Muscle layer of duodenum (tissue), 2 donors: ENCODE data around the gene MEIKIN.

Experiments
- H3K27ac ChIP-seq: one replicate; pipeline ENCODE4 v1.7.0; 2013; ENCODE audit warnings: mild to moderate bottlenecking, low read length
- H3K27me3 ChIP-seq: one replicate; pipeline ENCODE4 v1.7.0; 2013; ENCODE audit warnings: low read depth, mild to moderate bottlenecking, control low read depth, low read length
- H3K36me3 ChIP-seq, 2 donors: one replicate each; pipeline ENCODE4 v1.7.0; 2013; ENCODE audit warnings: low read length in 2 of 2, control low read depth in 1 of 2, mild to moderate bottlenecking in 1 of 2; ENCODE audit not compliant: insufficient read depth in 2 of 2, control insufficient read depth in 1 of 2
- H3K4me1 ChIP-seq, 2 donors: one replicate each; pipeline ENCODE4 v1.7.0; 2013; ENCODE audit warnings: low read length in 2 of 2, mild to moderate bottlenecking in 2 of 2, control low read depth in 1 of 2, moderate library complexity in 1 of 2; ENCODE audit not compliant: insufficient read depth in 2 of 2, control insufficient read depth in 1 of 2
- H3K4me3 ChIP-seq, 2 donors: one replicate each; pipeline ENCODE4 v1.7.0; 2013; ENCODE audit warnings: low read length in 2 of 2, low read depth in 1 of 2, mild to moderate bottlenecking in 1 of 2
- H3K9me3 ChIP-seq, 2 donors: one replicate each; pipeline ENCODE4 v1.7.0; 2013; ENCODE audit warnings: low read length in 2 of 2, control low read depth in 1 of 2, mild to moderate bottlenecking in 1 of 2; ENCODE audit not compliant: control insufficient read depth in 1 of 2
- donor health status: healthy.

MEIKIN gene

DNA sequence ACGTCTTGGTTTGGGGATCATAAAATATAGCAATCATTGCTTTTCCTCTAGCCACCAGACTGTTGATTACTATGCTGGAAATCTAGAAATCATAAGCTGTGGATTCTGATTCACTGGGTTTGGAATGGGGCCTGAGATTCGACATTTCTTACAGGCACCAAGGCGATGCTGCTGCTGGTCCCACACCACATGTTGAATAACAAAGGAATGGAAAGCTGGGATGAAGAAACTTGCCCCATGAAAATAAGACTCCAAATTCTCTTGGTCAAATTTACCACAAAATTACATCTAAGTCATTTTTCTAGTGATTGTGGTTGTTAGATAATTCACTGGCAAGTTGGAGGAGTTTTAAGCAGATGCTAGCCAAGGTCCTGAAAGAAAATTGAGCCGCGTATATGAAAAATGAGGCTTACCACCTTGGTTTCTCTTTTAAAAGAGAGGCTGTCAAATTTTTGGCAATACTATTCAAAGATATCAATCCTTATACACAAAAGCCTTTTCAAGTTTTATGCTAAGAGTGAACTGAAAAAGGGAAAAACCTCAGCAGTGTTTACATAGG is 23.0 kb upstream of the MEIKIN start:
- Histone ChIP-seq H3K9me3 (no peaks in the 10 kb centered on the region), H3K4me1 (no peaks in the 10 kb centered on the region), H3K27me3 (no peaks in the 10 kb centered on the region), H3K36me3 (no peaks in the 10 kb centered on the region), H3K4me3 (no peak overlapping the region), H3K27ac (no peak overlapping the region)

DNA sequence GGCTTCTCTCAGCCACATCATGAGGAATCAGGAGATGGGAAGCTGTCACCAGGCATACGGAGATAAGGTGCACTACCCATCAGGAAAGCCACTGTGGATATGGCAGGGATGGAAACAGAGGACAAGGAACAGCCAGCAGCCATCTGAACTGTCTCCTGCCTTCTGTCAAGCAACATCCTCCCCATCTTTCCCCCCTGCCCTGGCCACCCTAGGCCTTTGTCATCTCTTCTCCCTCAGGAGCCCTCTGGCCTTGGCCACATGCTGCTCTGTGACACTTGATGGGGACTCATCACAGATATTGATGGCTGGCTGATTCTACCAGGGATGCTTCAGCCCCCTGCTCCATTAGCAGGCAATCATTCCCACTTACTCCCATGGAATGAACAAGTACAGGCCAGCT is 21.1 kb upstream of the MEIKIN start:
- Histone ChIP-seq H3K27ac (no peak overlapping the region), H3K4me1 (no peaks in the 10 kb centered on the region), H3K4me3 (no peak overlapping the region), H3K9me3 (no peaks in the 10 kb centered on the region), H3K36me3 (no peaks in the 10 kb centered on the region), H3K27me3 (no peaks in the 10 kb centered on the region)

DNA sequence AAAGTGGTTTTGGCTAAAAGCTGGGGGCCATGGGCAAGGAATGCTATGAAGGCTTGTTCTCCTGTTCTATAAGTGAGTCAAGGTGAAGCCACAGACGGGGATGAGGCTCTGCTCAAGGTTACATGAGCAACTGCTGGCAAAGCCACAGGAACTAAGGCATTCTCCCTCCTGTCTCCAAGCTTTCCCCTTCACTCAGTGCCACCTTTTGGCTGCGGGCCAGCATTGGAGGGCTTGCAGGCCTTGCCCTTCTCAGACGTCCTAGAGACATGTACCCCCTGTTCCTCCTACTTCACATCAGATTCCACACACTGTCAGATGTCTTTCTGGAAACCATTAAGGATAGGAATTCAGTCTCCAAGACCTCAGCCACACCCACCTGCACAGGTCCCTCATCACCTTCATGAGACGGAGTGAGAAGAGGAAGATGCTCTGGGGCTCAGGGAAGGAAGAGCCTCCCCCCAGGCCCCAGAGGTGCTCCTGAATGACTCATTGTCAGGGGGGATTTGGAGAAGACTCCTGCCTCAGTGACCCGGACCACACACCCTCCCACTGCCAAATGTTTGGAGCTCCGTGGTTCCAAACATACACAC is 20.5 kb upstream of the MEIKIN start:
- no peak overlapping the region for H3K27ac ChIP-seq
- H3K36me3 ChIP-seq, result no peaks in the 10 kb centered on the region
- H3K4me1 ChIP-seq, result no peaks in the 10 kb centered on the region
- H3K4me3 ChIP-seq, result no peak overlapping the region
- no peaks in the 10 kb centered on the region for H3K9me3 ChIP-seq
- no peaks in the 10 kb centered on the region for H3K27me3 ChIP-seq

DNA sequence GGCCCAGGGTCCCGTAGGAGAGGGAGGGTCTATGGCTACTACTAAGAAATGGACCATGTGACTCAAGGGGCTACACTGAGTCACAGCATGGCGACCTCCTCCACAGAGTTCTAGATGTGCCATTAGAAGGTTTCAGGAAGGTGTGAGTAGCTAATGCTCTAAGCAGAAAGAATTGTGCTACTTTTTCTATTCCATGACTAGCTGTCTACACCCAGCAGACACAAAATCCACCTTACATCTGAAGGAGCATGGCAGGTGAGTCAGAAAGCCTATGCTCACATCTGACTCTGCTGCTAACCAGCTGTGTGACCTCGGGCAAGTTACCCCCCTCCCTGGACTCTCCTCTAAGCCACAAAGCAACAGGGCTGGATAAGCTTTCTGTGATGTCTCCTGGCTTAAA is 14.4 kb upstream of the MEIKIN start:
- Histone ChIP-seq H3K9me3 (no peaks in the 10 kb centered on the region), H3K36me3 (no peaks in the 10 kb centered on the region)

GRCh38 chr5:131959136-131959535 is 13.7 kb upstream of the MEIKIN start:
- Histone ChIP-seq H3K27me3 (no peaks in the 10 kb centered on the region), H3K27ac (no peak overlapping the region), H3K9me3 (no peaks in the 10 kb centered on the region), H3K36me3 (no peaks in the 10 kb centered on the region), H3K4me3 (no peak overlapping the region), H3K4me1 (no peaks in the 10 kb centered on the region)

More for the DNA sequence above, 14.4 kb upstream of the MEIKIN start:
- Histone ChIP-seq H3K4me1 (no peaks in the 10 kb centered on the region), H3K27ac (no peak overlapping the region), H3K27me3 (no peaks in the 10 kb centered on the region), H3K4me3 (no peak overlapping the region)

DNA sequence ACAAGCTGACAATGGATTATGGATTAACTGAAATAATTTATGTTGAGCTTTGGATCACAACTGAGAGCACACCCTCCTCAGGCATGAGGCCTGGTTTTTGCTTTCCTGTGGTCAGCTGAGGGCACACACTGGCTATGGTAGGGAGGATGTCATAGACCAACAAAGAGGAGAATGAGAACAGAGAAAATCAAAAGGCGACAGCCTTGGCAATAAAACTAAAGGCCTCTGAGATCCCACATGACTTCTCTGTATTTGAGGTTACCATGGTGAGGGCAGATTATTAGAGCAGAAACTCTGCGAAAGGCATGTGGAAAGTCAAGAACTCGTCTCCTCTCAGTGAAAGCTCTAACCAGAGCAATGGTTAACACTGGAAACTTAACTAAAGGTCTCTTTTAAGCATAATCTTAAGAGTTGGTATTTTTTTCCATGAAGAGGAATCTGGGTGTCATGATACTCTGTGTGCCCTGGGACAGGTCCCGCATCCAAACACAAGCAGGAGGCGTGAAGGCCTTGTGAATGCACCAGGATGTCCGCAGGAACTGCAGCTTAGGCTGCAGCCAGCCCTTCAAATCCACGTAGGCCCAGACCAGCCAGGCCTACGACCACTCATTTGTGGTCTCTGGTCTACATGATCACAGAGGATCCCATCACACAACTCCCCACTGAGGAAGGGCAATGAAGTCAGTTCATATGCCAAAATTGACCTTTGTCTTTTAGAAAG is 12.4 kb upstream of the MEIKIN start:
- Histone ChIP-seq H3K36me3 (no peaks in the 10 kb centered on the region), H3K27ac (no peak overlapping the region), H3K4me1 (no peaks in the 10 kb centered on the region), H3K27me3 (no peaks in the 10 kb centered on the region), H3K9me3 (no peaks in the 10 kb centered on the region), H3K4me3 (no peak overlapping the region)

GRCh38 chr5:131953969-131954368 is 8.5 kb upstream of the MEIKIN start:
- Histone ChIP-seq H3K27ac (no peak overlapping the region), H3K9me3 (no peaks in the 10 kb centered on the region)

GRCh38 chr5:131952301-131952857 is 6.9 kb upstream of the MEIKIN start:
- Histone ChIP-seq H3K9me3 (no peaks in the 10 kb centered on the region), H3K27ac (no peak overlapping the region), H3K4me1 (no peaks in the 10 kb centered on the region), H3K27me3 (no peaks in the 10 kb centered on the region), H3K36me3 (no peaks in the 10 kb centered on the region), H3K4me3 (no peak overlapping the region)

More at GRCh38 chr5:131953969-131954368, 8.5 kb upstream of the MEIKIN start:
- H3K36me3 ChIP-seq, result no peaks in the 10 kb centered on the region
- H3K4me3 ChIP-seq, result no peak overlapping the region
- H3K4me1 ChIP-seq, result no peaks in the 10 kb centered on the region
- H3K27me3 ChIP-seq, result no peaks in the 10 kb centered on the region

DNA sequence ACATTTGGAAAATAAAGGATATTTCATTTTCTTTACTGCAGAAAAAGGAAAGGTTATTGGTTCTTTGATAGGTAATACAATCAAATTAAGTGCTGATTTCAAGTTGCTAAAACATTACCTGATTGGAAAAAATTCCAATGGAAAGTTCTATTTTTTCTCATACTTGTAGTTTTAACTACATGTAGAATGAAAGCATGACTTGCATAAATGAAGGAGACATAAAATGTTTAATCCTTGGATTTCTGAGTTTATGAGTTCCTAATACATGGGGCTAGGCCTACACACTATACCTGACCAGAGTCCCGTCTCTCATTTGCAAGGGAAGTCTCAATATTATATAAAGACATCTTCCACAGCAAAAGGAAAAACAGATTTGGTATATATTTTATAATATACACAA is 5.2 kb upstream of the MEIKIN start:
- Histone ChIP-seq H3K4me1 (no peaks in the 10 kb centered on the region), H3K4me3 (no peak overlapping the region), H3K27ac (no peak overlapping the region), H3K9me3 (no peaks in the 10 kb centered on the region), H3K36me3 (no peaks in the 10 kb centered on the region), H3K27me3 (no peaks in the 10 kb centered on the region)

DNA sequence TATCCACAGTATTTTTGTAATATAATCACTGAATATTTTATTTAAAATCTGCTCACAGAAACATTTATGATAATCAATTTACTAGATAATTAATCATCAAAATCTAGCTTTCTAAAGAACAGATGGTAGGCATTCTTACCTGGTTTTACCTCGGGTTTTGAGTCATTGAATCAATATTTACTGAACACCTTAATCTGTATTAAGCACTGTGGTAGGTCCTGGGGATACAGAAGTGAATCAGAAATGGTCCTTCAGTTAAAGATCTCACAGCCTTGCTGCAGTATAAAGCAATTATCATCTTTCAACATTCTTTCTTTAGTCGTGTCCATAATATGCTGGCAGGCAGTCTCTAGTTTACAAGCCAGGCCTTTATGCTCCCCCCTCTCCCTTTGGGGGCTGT is 2.0 kb upstream of the MEIKIN start:
- Histone ChIP-seq H3K9me3 (no peaks in the 10 kb centered on the region), H3K4me1 (no peaks in the 10 kb centered on the region), H3K36me3 (no peaks in the 10 kb centered on the region)

DNA sequence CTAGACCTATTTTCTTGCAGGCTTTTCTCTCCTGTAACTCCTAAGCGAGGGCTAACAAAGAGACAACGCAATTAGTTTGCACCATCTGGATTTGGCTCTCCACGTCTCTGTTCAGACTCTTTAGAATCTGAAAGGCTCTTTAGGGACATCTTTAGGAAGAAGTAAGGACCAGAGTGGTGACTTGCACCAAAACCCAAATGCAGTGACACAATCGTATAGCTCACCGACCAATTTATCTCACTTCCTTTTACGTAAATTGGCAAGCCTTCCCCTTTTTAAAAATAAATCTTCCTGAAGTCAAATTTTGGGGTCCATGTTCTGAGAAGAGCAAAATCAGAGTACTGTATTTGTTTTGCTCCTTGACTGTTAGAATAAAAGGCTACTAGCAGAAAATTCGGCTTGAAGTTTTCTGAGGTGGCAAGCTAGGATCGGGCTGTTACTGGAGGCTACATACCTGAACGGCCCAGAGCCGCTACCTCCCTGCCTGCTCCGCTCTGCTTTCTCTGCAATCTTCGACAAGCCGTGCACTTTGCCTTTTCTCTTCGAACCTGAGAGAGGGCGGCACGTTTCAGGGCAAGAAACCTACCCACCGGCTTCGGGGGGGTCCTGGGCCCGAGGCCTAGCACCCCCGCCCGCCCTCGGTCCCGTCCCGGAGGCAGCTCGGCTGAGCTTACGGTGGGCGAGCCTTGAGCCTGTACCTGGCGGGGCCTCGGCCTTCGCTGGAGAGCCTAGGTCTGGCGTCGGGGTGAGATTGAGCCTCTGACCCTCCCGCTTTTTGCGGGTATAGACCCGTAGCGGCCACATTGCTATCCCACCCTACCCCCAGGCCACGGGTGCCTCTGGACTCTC is 537 bp downstream of the MEIKIN start:
- H3K4me3 ChIP-seq, result no peak overlapping the region

More for the DNA sequence above, 2.0 kb upstream of the MEIKIN start:
- Histone ChIP-seq H3K27ac (no peak overlapping the region), H3K27me3 (no peaks in the 10 kb centered on the region), H3K4me3 (no peak overlapping the region)

More for the DNA sequence above, 537 bp downstream of the MEIKIN start:
- Histone ChIP-seq H3K9me3 (no peaks in the 10 kb centered on the region), H3K27me3 (no peaks in the 10 kb centered on the region), H3K27ac (no peak overlapping the region), H3K4me1 (no peaks in the 10 kb centered on the region), H3K36me3 (no peaks in the 10 kb centered on the region)
